AG04450 (cell line): ENCODE measurements around the gene CAMSAP1. TPM values are rescaled to one million over a fixed set of nuclear protein-coding genes. Genes with fewer than 3 reads are reported as not detected.

Experiments
- CTCF ChIA-PET: fragments of 300-600, 350-600 bp; formaldehyde crosslinking; extraction: SDS; loops from one replicate; lab custom pipeline; 2022; ENCODE audit warnings: antibody characterized with exemption, inconsistent platforms; lab: Charles Lee
- POLR2A ChIA-PET: fragments of 350-600 bp; formaldehyde crosslinking; extraction: SDS; loops from one replicate; lab custom pipeline; 2021; ENCODE audit warnings: antibody characterized with exemption, inconsistent platforms; lab: Yijun Ruan, JAX
- DNase-seq: peaks from one replicate; pipeline ENCODE4 v3.0.0-alpha.2; 2011; ENCODE audit warnings: low read depth, low spot score
- H3K27ac ChIP-seq: one replicate; pipeline ENCODE4 v1.5.1; 2012; ENCODE audit warnings: low read depth, low read length, control low read depth
- H3K27me3 ChIP-seq: one replicate; pipeline ENCODE4 v1.6.0; 2012; ENCODE audit warnings: low read length; ENCODE audit not compliant: control insufficient read depth, insufficient read depth
- H3K4me3 ChIP-seq: 2 replicates; pipeline ENCODE4 v1.5.1; 2011; ENCODE audit warnings: mild to moderate bottlenecking, low read depth, low read length, control low read depth
- H3K9me3 ChIP-seq: 2 replicates; pipeline ENCODE4 v1.5.1; 2012; ENCODE audit warnings: low read length; ENCODE audit not compliant: control insufficient read depth, insufficient read depth
- CTCF ChIP-seq: IDR thresholded peaks from 2 replicates; pipeline ENCODE4 v1.5.1; 2011; ENCODE audit warnings: low read depth, low read length, control low read depth, inconsistent platforms
- polyA plus RNA-seq: library from polyadenylated mRNA; depleted of rRNA; stranded (reverse); fragments of >200 nt; gene quantifications from 2 replicates; pipeline ENCODE4 v1.2.3, GENCODE V29; 2011

Gene CAMSAP1
- polyA plus RNA-seq, 1 experiment, result 7.8 TPM

GRCh38 chr9:135772702-135773493 lies 134.4 kb downstream of the CAMSAP1 start:
- no peak for TF ChIP-seq CTCF

GRCh38 chr9:135772056-135772646 lies 135.2 kb downstream of the CAMSAP1 start:
- H3K27ac ChIP-seq, result no peak overlapping the region
- H3K4me3 ChIP-seq, result no peak overlapping the region
- TF ChIP-seq CTCF, result no peak
- ChIA-PET POLR2A (no interaction called here), CTCF (no interaction called here)
- no peaks in the 10 kb centered on the region for H3K27me3 ChIP-seq
- peaks cover 50% of the 10 kb centered on the region for H3K9me3 ChIP-seq
- no peak for DNase-seq

More at GRCh38 chr9:135772702-135773493, 134.4 kb downstream of the CAMSAP1 start:
- CTCF ChIA-PET, result no interaction called here
- Histone ChIP-seq H3K27ac (no peak overlapping the region), H3K27me3 (no peaks in the 10 kb centered on the region), H3K9me3 (peaks cover 42% of the 10 kb centered on the region), H3K4me3 (no peak overlapping the region)
- POLR2A ChIA-PET, result no interaction called here
- no peak for DNase-seq

GRCh38 chr9:135771401-135772051 lies 135.8 kb downstream of the CAMSAP1 start:
- ChIA-PET POLR2A (no interaction called here), CTCF (no interaction called here)
- no peak for DNase-seq
- H3K9me3 ChIP-seq, result peaks cover 56% of the 10 kb centered on the region
- TF ChIP-seq CTCF, result no peak
- no peak overlapping the region for H3K4me3 ChIP-seq
- no peak overlapping the region for H3K27ac ChIP-seq
- no peaks in the 10 kb centered on the region for H3K27me3 ChIP-seq

- CTCF ChIA-PET, result no interaction called here
- H3K27ac ChIP-seq, result no peak overlapping the region
- no peak overlapping the region for H3K4me3 ChIP-seq
- POLR2A ChIA-PET, result no interaction called here
- no peaks in the 10 kb centered on the region for H3K27me3 ChIP-seq
- peaks cover 63% of the 10 kb centered on the region for H3K9me3 ChIP-seq
- TF ChIP-seq CTCF, result no peak
- DNase-seq, result no peak
Measured at GRCh38 chr9:135770771-135771170, 136.6 kb downstream of the CAMSAP1 start.

- POLR2A ChIA-PET, result no interaction called here
- TF ChIP-seq CTCF, result no peak
- Histone ChIP-seq H3K9me3 (peaks cover 69% of the 10 kb centered on the region), H3K27ac (no peak overlapping the region), H3K27me3 (no peaks in the 10 kb centered on the region), H3K4me3 (no peak overlapping the region)
- CTCF ChIA-PET, result no interaction called here
- no peak for DNase-seq
Measured at GRCh38 chr9:135770203-135770535, 137.2 kb downstream of the CAMSAP1 start.
